BJ (cell line): ENCODE measurements around the gene EGFL7. TPM values are rescaled to one million over a fixed set of nuclear protein-coding genes. Genes with fewer than 3 reads are reported as not detected.

Source experiments
- CTCF ChIA-PET: fragments of 350-600 bp; formaldehyde crosslinking; extraction: SDS; loops from one replicate; lab custom pipeline; 2021; ENCODE audit warnings: antibody characterized with exemption, inconsistent platforms; lab: Yijun Ruan, JAX
- POLR2A ChIA-PET: fragments of 300-600 bp; sonication (Branson Sonifier 250); formaldehyde crosslinking; extraction: SDS; loops from one replicate; lab custom pipeline; 2021; ENCODE audit warnings: antibody characterized with exemption; lab: Charles Lee
- DNase-seq: peaks from one replicate; pipeline ENCODE4 v3.0.0-alpha.2; 2011; ENCODE audit warnings: low read depth
- H3K27me3 ChIP-seq: 2 replicates; pipeline ENCODE4 v1.6.0; 2011; ENCODE audit warnings: low read length; ENCODE audit not compliant: control insufficient read depth, insufficient read depth
- H3K36me3 ChIP-seq: 2 replicates; pipeline ENCODE4 v1.5.1; 2011; ENCODE audit warnings: low read length; ENCODE audit not compliant: control insufficient read depth, insufficient read depth
- H3K4me3 ChIP-seq: 2 replicates; pipeline ENCODE4 v1.5.1; 2011; ENCODE audit warnings: low read depth, mild to moderate bottlenecking, control low read depth, low read length
- CTCF ChIP-seq: IDR thresholded peaks from 2 replicates; pipeline ENCODE4 v1.5.1; 2011; ENCODE audit warnings: low read depth, mild to moderate bottlenecking, control low read depth, inconsistent platforms, low read length, moderate library complexity; ENCODE audit not compliant: insufficient read depth
- polyA plus RNA-seq: library from polyadenylated mRNA; depleted of rRNA; stranded (reverse); fragments of >200 nt; gene quantifications from 2 replicates; pipeline ENCODE4 v1.2.3, GENCODE V29; 2011

The EGFL7 gene
- polyA plus RNA-seq, 1 experiment, result 26.9 TPM

DNA sequence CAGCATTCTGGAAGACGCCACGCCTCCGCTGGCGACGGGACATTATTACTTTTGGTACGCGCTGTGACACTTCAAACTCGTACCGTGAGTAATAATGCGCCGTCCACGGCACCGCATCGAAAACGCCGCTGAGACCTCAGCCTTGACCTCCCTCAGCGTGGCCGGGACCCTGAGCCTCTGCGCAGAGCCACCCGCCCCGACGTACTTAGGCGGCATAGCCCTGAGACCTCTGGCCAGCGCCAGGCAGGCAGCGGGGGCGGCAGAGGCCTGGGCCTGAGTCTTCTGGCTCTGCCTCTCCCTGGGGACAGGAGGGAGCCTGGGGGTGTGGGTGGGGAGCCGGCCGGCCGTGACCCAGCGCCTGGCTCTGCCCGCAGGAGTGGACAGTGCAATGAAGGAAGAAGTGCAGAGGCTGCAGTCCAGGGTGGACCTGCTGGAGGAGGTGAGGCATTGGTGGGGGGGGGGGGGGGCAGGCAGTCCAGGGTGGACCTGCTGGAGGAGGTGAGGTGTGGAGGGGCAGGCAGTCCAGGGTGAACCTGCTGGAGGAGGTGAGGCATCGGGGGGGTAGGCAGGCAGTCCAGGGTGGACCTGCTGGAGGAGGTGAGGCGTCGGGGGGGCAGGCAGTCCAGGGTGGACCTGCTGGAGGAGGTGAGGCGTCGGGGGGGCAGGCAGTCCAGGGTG, 8.0 kb downstream of the EGFL7 start:
- no peak overlapping the region for H3K4me3 ChIP-seq
- no peaks in the 10 kb centered on the region for H3K27me3 ChIP-seq
- CTCF ChIA-PET, result interaction anchor here (0.6 to 2.6 kb wide), 9 partner anchors 12 to 200 kb away, joined by 3 to 47 read pairs (median 6); partner anchors contain the start of gene AGPAT2
- H3K36me3 ChIP-seq, result peaks cover 11% of the 10 kb centered on the region
- no peak for DNase-seq
- POLR2A ChIA-PET, result no interaction called here
- no peak for TF ChIP-seq CTCF

DNA sequence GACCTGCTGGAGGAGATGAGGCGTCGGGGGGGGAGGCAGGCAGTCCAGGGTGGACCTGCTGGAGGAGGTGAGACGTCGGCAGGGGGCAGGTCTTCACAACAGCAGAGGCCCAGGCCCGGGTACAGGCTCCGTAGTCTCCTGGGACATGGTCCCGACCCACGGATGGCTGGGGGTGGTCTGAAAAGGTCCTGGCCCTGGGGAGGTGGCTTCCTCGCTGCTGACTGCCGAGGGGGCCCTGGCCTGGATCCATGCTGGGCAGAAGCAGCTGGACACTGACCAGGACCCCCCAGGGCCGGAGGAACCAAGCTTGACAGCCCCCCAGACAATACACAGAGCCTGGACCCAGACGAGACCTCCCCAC, 8.5 kb downstream of the EGFL7 start:
- no peak for TF ChIP-seq CTCF
- CTCF ChIA-PET, result interaction anchor here (0.6 to 2.6 kb wide), 14 partner anchors 10 to 201 kb away, joined by 3 to 47 read pairs (median 6); partner anchors contain the start of genes AGPAT2 and EGFL7
- POLR2A ChIA-PET, result interaction anchor here (0.6 kb wide), 1 partner anchor 56 kb away, joined by 3 read pairs; no protein-coding TSS in a partner anchor
- Histone ChIP-seq H3K36me3 (peaks cover 15% of the 10 kb centered on the region), H3K27me3 (no peaks in the 10 kb centered on the region), H3K4me3 (no peak overlapping the region)
- DNase-seq, result no peak

GRCh38 chr9:136671646-136672430, 9.1 kb downstream of the EGFL7 start:
- Histone ChIP-seq H3K27me3 (no peaks in the 10 kb centered on the region), H3K36me3 (peaks cover 17% of the 10 kb centered on the region), H3K4me3 (no peak overlapping the region)
- POLR2A ChIA-PET, result interaction anchor here (0.6 kb wide), 1 partner anchor 56 kb away, joined by 3 read pairs; no protein-coding TSS in a partner anchor
- DNase-seq, result no peak
- CTCF ChIA-PET, result interaction anchor here (0.8 to 2.6 kb wide), 19 partner anchors 8 to 201 kb away, joined by 3 to 47 read pairs (median 5); partner anchors contain the start of genes AGPAT2 and EGFL7
- TF ChIP-seq CTCF, result peak; percentile 93

DNA sequence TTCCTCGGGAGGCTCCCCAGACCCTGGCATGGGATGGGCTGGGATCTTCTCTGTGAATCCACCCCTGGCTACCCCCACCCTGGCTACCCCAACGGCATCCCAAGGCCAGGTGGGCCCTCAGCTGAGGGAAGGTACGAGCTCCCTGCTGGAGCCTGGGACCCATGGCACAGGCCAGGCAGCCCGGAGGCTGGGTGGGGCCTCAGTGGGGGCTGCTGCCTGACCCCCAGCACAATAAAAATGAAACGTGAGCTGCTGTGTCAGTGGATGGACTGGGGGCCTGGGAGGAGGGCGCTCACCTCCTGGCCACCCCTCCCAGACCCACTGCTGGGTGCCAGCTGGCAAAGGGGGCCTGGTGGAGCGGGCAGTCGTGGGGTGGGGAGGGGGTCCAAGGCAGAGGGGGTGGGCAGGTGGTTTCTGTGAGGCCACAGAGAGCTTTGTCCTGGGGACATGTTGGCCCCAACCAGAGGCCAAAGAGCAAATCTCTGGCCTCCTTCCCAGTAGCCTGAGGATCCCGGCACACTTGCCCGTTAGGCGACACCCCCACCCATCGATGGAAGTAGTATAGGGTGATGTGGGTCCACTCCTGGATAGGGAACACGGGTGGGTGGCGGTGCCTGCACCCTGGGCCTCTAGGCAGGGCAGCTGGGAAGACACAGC, 9.8 kb downstream of the EGFL7 start:
- CTCF ChIA-PET, result interaction anchor here (0.9 to 2.6 kb wide), 15 partner anchors 8 to 188 kb away, joined by 3 to 47 read pairs (median 7); partner anchors contain the start of genes AGPAT2 and EGFL7
- no peak for DNase-seq
- POLR2A ChIA-PET, result no interaction called here

More for the DNA sequence above, 9.8 kb downstream of the EGFL7 start:
- H3K27me3 ChIP-seq, result no peaks in the 10 kb centered on the region
- peaks cover 17% of the 10 kb centered on the region for H3K36me3 ChIP-seq
- H3K4me3 ChIP-seq, result no peak overlapping the region
- TF ChIP-seq CTCF, result no peak
